Prostate gland (tissue), 2 donors: ENCODE results near the gene KCNJ11. TPM values are rescaled to one million over a fixed set of nuclear protein-coding genes. Genes with fewer than 3 reads are reported as not detected.

Experiments used
- DNase-seq: peaks from one replicate; pipeline ENCODE4 v3.0.0-alpha.2; 2019; ENCODE audit warnings: low spot score
- H3K27ac ChIP-seq, 2 donors: fragments of 200-600 bp; sonication (generic); 2 replicates each; pipeline ENCODE4 v1.5.1; 2017 to 2019
- H3K27me3 ChIP-seq: fragments of 200-600 bp; sonication (generic); replicated peaks from 2 replicates; pipeline ENCODE4 v1.5.1; 2019; ENCODE audit not compliant: insufficient read depth
- H3K36me3 ChIP-seq, 2 donors: fragments of 200-600 bp; sonication (generic); 1 replicate in 1 of 2; 2 replicates in 1 of 2; pipeline versions ENCODE4 v1.5.1 to v1.8.1; 2017 to 2019
- H3K4me1 ChIP-seq: fragments of 200-600 bp; sonication (generic); replicated peaks from 2 replicates; pipeline ENCODE4 v1.5.1; 2019
- H3K4me3 ChIP-seq, 2 donors: fragments of 200-600 bp; sonication (generic); 2 replicates each; pipeline ENCODE4 v1.5.1; 2017 to 2019
- H3K9me3 ChIP-seq: fragments of 200-600 bp; sonication (generic); 2 replicates; pipeline ENCODE4 v1.5.1; 2017
- CTCF ChIP-seq, 4 experiments: fragments of 200-600 bp in 2 of 4; fragments of 450-650 bp in 2 of 4; sonication (generic) in 2 of 4; IDR thresholded peaks; 1 replicate in 3 of 4; 2 replicates in 1 of 4; pipeline ENCODE4 v1.5.1; 2016 to 2019; ENCODE audit warnings: antibody characterized with exemption in 4 of 4, mild to moderate bottlenecking in 2 of 4, moderate library complexity in 2 of 4
- POLR2A ChIP-seq: fragments of 450-650 bp; IDR thresholded peaks from one replicate; pipeline ENCODE4 v1.6.1; 2016; ENCODE audit warnings: antibody characterized with exemption, mild to moderate bottlenecking
- POLR2AphosphoS5 ChIP-seq: sonication (generic); formaldehyde crosslinking; IDR thresholded peaks from one replicate; pipeline ENCODE4 v1.6.1; 2017; ENCODE audit warnings: antibody characterized with exemption
- WGBS: methylation state at CpG from one replicate; pipeline ENCODE4 v1.1.5; 2018; 5-methylcytosine and 5-hydroxymethylcytosine counted together
- intact Hi-C: fragments of 100-400 bp; cut with DNase I; formaldehyde crosslinking; loops from one replicate; pipeline ENCODE4 v1.14.2; 2022
- total RNA-seq, 2 donors: library from RNA; depleted of rRNA; stranded (reverse); fragments of >200 nt; gene quantifications; one replicate each; pipeline ENCODE4 v1.1.0, GENCODE V29; 2016

Gene KCNJ11
- total RNA-seq, 2 donors from 2014 or later: 5.5 to 10.3 TPM

- H3K9me3 ChIP-seq: no peaks in the 10 kb centered on the region
- no peak overlapping the region for H3K4me3 ChIP-seq
- no peaks in the 10 kb centered on the region for H3K27me3 ChIP-seq
- 97% methylated on average over 20 of the region's 20 CpGs for WGBS
- no peaks in the 10 kb centered on the region for H3K4me1 ChIP-seq
- no peak for DNase-seq
- no peak overlapping the region for H3K27ac ChIP-seq
- H3K36me3 ChIP-seq: no peaks in the 10 kb centered on the region
- intact Hi-C loops: no loop called here
- TF ChIP-seq POLR2AphosphoS5 (no peak), CTCF (IDR thresholded peaks at IDR 0.05) (no peak), POLR2A (no peak)
Measured at GRCh38 chr11:17387254-17387653, 1.2 kb downstream of the KCNJ11 start.

GRCh38 chr11:17386331-17387084 is 2.0 kb downstream of the KCNJ11 start:
- Histone ChIP-seq H3K27ac (no peak overlapping the region), H3K4me1 (no peaks in the 10 kb centered on the region), H3K27me3 (no peaks in the 10 kb centered on the region), H3K36me3 (no peaks in the 10 kb centered on the region), H3K9me3 (no peaks in the 10 kb centered on the region), H3K4me3 (no peak overlapping the region)
- intact Hi-C loops: no loop called here
- no peak for DNase-seq
- TF ChIP-seq POLR2AphosphoS5: no peak
- no peak for TF ChIP-seq POLR2A
- peak in 3 of 4 experiments; percentile 42 to 56 (median 54) for TF ChIP-seq CTCF (IDR thresholded peaks at IDR 0.05)
- WGBS: 72% methylated on average over 23 of the region's 23 CpGs

DNA sequence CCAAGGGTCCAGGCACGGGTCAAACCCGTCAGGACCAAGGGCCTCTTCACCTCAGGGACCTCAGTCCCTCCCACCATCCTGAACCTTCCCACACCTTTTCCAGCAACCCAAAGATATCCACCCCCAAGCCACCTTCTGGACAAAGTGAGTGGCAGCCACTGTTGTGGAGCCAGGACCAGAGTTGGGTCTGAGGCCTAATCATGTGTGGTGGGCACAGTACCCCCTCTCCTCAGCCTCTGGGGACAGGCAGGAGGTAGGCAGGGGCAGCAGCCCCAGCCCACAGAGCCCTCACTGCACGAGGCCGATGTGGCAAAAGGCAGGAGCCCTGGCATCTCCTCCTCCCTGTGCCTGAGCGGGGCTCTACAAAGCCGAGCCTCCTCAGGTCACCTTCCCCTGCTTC is 2.5 kb downstream of the KCNJ11 start:
- intact Hi-C loops: no loop called here
- Histone ChIP-seq H3K27ac (no peak overlapping the region), H3K36me3 (no peaks in the 10 kb centered on the region), H3K27me3 (no peaks in the 10 kb centered on the region), H3K4me3 (no peak overlapping the region), H3K9me3 (no peaks in the 10 kb centered on the region), H3K4me1 (no peaks in the 10 kb centered on the region)
- TF ChIP-seq POLR2AphosphoS5: no peak
- no peak for TF ChIP-seq POLR2A
- no peak for TF ChIP-seq CTCF (IDR thresholded peaks at IDR 0.05)
- no peak for DNase-seq
- 91% methylated on average over 6 of the region's 6 CpGs for WGBS

- TF ChIP-seq POLR2AphosphoS5 (no peak), CTCF (IDR thresholded peaks at IDR 0.05) (no peak), POLR2A (no peak)
- Histone ChIP-seq H3K4me1 (no peaks in the 10 kb centered on the region), H3K27me3 (no peaks in the 10 kb centered on the region), H3K4me3 (no peak overlapping the region), H3K9me3 (no peaks in the 10 kb centered on the region), H3K27ac (no peak overlapping the region), H3K36me3 (no peaks in the 10 kb centered on the region)
- no peak for DNase-seq
- 98% methylated on average over 4 of the region's 5 CpGs for whole genome bisulfite sequencing
- intact Hi-C loops: no loop called here
Measured at GRCh38 chr11:17385492-17385891, 3.0 kb downstream of the KCNJ11 start.

DNA sequence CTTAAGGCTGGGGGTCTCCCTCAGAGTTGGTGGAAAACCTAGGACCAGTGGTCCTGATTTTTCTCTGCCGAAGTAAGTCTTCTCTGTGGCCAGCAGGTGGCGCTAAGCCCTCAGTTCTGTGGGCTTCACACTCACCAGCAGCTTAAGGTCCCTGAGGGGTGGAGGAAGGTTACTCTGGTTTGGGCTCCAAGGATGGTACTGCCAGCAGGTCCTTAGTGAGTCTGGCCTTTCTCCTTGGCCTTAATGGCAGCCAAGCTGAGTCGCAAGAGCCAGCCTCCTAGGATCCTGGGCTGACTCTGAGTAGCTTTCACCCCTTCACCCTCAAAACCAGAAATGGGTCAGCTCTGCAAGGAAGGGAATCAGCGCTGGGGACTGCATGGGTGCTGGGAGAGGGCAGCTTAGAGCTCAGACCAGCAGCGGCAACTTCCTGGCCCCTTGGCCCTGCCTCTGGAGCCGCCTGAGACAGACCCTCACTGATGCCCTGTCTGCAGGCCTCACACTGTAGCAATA is 4.4 kb downstream of the KCNJ11 start:
- no peaks in the 10 kb centered on the region for H3K36me3 ChIP-seq
- no peaks in the 10 kb centered on the region for H3K27me3 ChIP-seq
- H3K27ac ChIP-seq: no peak overlapping the region
- peak; percentile 75 for DNase-seq
- WGBS: 51% methylated on average over 6 of the region's 6 CpGs
- no peak for TF ChIP-seq POLR2AphosphoS5
- TF ChIP-seq CTCF (IDR thresholded peaks at IDR 0.05): peak; percentile 85 to 95 (median 86)
- no peak for TF ChIP-seq POLR2A
- H3K9me3 ChIP-seq: no peaks in the 10 kb centered on the region
- no peaks in the 10 kb centered on the region for H3K4me1 ChIP-seq
- no peak overlapping the region for H3K4me3 ChIP-seq
- intact Hi-C loops: loop anchor here (1.0 kb wide), 1 partner anchor 120 kb away; no protein-coding TSS in a partner anchor
